HG03175 (cell line): ENCODE measurements around the gene MCF2.
A peak's percentile ranks its signal among the peaks of the same experiment; 100 is the strongest.
"Not testable (repeated sequence)": the region's sequence is repeated elsewhere in the genome, so short reads cannot be mapped to it uniquely, and the experiment has no call there.

ENCODE experiments used
- ATAC-seq: cut with Tn5 transposase; IDR thresholded peaks from one replicate; pipeline ENCODE4 v1.9.1; 2021; ENCODE audit warnings: mild to moderate bottlenecking, moderate library complexity; ENCODE audit not compliant: unreplicated experiment

MCF2 gene

GRCh38 chrX:139708067-139708466 lies at the start of gene MCF2:
Gene MCF2 (minus strand): TSS chrX:139708167. CDS start chrX:139651744, 56,423 bp downstream.
- ATAC-seq, result no peak

- ATAC-seq, result no peak
These were observed 43.1 kb upstream of the MCF2 start for GRCh38 chrX:139751053-139751452.

- ATAC-seq, result no peak
These were observed 42.4 kb upstream of the MCF2 start for GRCh38 chrX:139750390-139750789.

- ATAC-seq, result peak; percentile 98
These were observed 31.2 kb upstream of the MCF2 start for GRCh38 chrX:139739138-139739537.

- no peak for ATAC-seq
These were observed 30.6 kb upstream of the MCF2 start for GRCh38 chrX:139738581-139738980.

GRCh38 chrX:139736151-139736550 lies 28.2 kb upstream of the MCF2 start:
- no peak for ATAC-seq

GRCh38 chrX:139734996-139735395 lies 27.0 kb upstream of the MCF2 start:
- ATAC-seq, result no peak

GRCh38 chrX:139725720-139726119 lies 17.8 kb upstream of the MCF2 start:
- ATAC-seq, result peak; percentile 86

GRCh38 chrX:139724626-139725025 lies 16.7 kb upstream of the MCF2 start:
- ATAC-seq, result no peak

GRCh38 chrX:139720979-139721378 lies 13.0 kb upstream of the MCF2 start:
- ATAC-seq, result no peak

- no peak for ATAC-seq
These were observed 12.2 kb upstream of the MCF2 start for GRCh38 chrX:139720136-139720535.

GRCh38 chrX:139702658-139703057 lies 5.3 kb downstream of the MCF2 start:
- ATAC-seq, result no peak

- ATAC-seq, result no peak
These were observed 15.1 kb downstream of the MCF2 start for GRCh38 chrX:139692908-139693307.

- ATAC-seq, result peak; percentile 40
These were observed 15.5 kb downstream of the MCF2 start for GRCh38 chrX:139692506-139692849.

- ATAC-seq, result peak; percentile 58
These were observed 16.0 kb downstream of the MCF2 start for GRCh38 chrX:139691843-139692505.

GRCh38 chrX:139691493-139691842 lies 16.5 kb downstream of the MCF2 start:
- ATAC-seq, result peak; percentile 28

GRCh38 chrX:139685175-139685574 lies 22.8 kb downstream of the MCF2 start:
- ATAC-seq, result not testable (repeated sequence)

GRCh38 chrX:139680356-139680755 lies 27.6 kb downstream of the MCF2 start:
- ATAC-seq, result no peak

- ATAC-seq, result no peak
These were observed 60.4 kb downstream of the MCF2 start for GRCh38 chrX:139647597-139647996.

GRCh38 chrX:139642241-139642927 lies 65.6 kb downstream of the MCF2 start:
- ATAC-seq, result no peak

- ATAC-seq, result no peak
These were observed 67.7 kb downstream of the MCF2 start for GRCh38 chrX:139640259-139640658.

GRCh38 chrX:139639253-139639652 lies 68.7 kb downstream of the MCF2 start:
- ATAC-seq, result no peak

- no peak for ATAC-seq
These were observed 107.9 kb downstream of the MCF2 start for GRCh38 chrX:139600105-139600504.
